IMR-90 (cell line): Measurements from ENCODE around the gene ITGA5. TPM values are rescaled to one million over a fixed set of nuclear protein-coding genes. Genes with fewer than 3 reads are reported as not detected.

Experiments used
- ATAC-seq: fragments of 200-7000 bp; cut with Tn5 transposase; 2 replicates; pipeline ENCODE4 v1.9.1; 2020; ENCODE audit warnings: low read depth, mild to moderate bottlenecking, moderate library complexity
- BruUV-seq: library from RNA; stranded (reverse); fragments of 400-500 nt; replicated peaks from 2 replicates; lab custom pipeline; 2021; lab: Mats Ljungman, UMichigan
- CTCF ChIA-PET: fragments of 300-600 bp; formaldehyde crosslinking; extraction: SDS; loops from one replicate; lab custom pipeline; 2021; ENCODE audit warnings: antibody characterized with exemption; lab: Yijun Ruan, JAX
- POLR2A ChIA-PET: fragments of 300-600 bp; sonication (Branson Sonifier 250); formaldehyde crosslinking; loops from one replicate; lab custom pipeline; 2022; ENCODE audit warnings: antibody characterized with exemption; ENCODE audit not compliant: unreplicated experiment; lab: Charles Lee
- DNase-seq: peaks from one replicate; pipeline ENCODE4 v3.0.0; 2013
- H2AFZ ChIP-seq: replicated peaks from 2 replicates; pipeline ENCODE3; 2013; ENCODE audit warnings: low read length, mild to moderate bottlenecking; ENCODE audit not compliant: poor library complexity
- H2AK5ac ChIP-seq: 2 replicates; pipeline ENCODE4 v1.6.1; 2013; ENCODE audit warnings: low read depth, low read length, inconsistent platforms
- H2AK9ac ChIP-seq: replicated peaks from 2 replicates; pipeline ENCODE3; 2013; ENCODE audit warnings: mild to moderate bottlenecking, low read depth, low read length, moderate library complexity; ENCODE audit not compliant: poor library complexity
- H2BK120ac ChIP-seq: 2 replicates; pipeline ENCODE4 v1.6.1; 2013; ENCODE audit warnings: low read depth, low read length, inconsistent platforms
- H2BK15ac ChIP-seq: 3 replicates; pipeline ENCODE4 v1.6.1; 2013; ENCODE audit warnings: low read depth, low read length, inconsistent platforms
- H2BK20ac ChIP-seq: 2 replicates; pipeline ENCODE4 v1.6.1; 2013; ENCODE audit warnings: low read depth, mild to moderate bottlenecking, inconsistent platforms, low read length, moderate library complexity
- H2BK5ac ChIP-seq: 2 replicates; pipeline ENCODE4 v1.6.1; 2013; ENCODE audit warnings: mild to moderate bottlenecking, low read depth, low read length, inconsistent platforms; ENCODE audit not compliant: poor library complexity, severe bottlenecking
- H3K14ac ChIP-seq: replicated peaks from 2 replicates; pipeline ENCODE4 v1.6.1; 2013; ENCODE audit warnings: low read depth, low read length, inconsistent platforms
- H3K18ac ChIP-seq: 2 replicates; pipeline ENCODE4 v1.6.1; 2013; ENCODE audit warnings: low read depth, low read length, control low read depth
- H3K23ac ChIP-seq: 2 replicates; pipeline ENCODE4 v1.6.1; 2013; ENCODE audit warnings: low read depth, low read length, inconsistent platforms
- H3K27ac ChIP-seq: 2 replicates; pipeline ENCODE4 v1.5.1; 2013; ENCODE audit warnings: mild to moderate bottlenecking, control low read depth, low read length; ENCODE audit not compliant: insufficient read depth
- H3K27me3 ChIP-seq: 2 replicates; pipeline ENCODE4 v1.6.1; 2013; ENCODE audit warnings: low read length; ENCODE audit not compliant: control insufficient read depth, insufficient read depth
- H3K36me3 ChIP-seq: 2 replicates; pipeline ENCODE4 v1.6.1; 2013; ENCODE audit warnings: low read length, mixed read lengths; ENCODE audit not compliant: control insufficient read depth, insufficient read depth
- H3K4ac ChIP-seq: 2 replicates; pipeline ENCODE4 v1.6.1; 2013; ENCODE audit warnings: low read depth, low read length, inconsistent platforms
- H3K4me1 ChIP-seq: 2 replicates; pipeline ENCODE4 v1.6.1; 2013; ENCODE audit warnings: low read length, mixed read lengths; ENCODE audit not compliant: control insufficient read depth, insufficient read depth
- H3K4me2 ChIP-seq: 2 replicates; pipeline ENCODE4 v1.6.1; 2013; ENCODE audit warnings: low read depth, mild to moderate bottlenecking, control low read depth, low read length, moderate library complexity
- H3K4me3 ChIP-seq: 2 replicates; pipeline ENCODE4 v1.5.1; 2013; ENCODE audit warnings: low read depth, mild to moderate bottlenecking, control low read depth, low read length, moderate library complexity; ENCODE audit not compliant: insufficient read depth
- H3K56ac ChIP-seq: 2 replicates; pipeline ENCODE4 v1.6.1; 2013; ENCODE audit warnings: low read length, inconsistent platforms; ENCODE audit not compliant: insufficient read depth; ENCODE audit errors: extremely low read depth
- H3K79me1 ChIP-seq, 2 experiments: 2 replicates each; pipeline ENCODE4 v1.6.1; 2013; ENCODE audit warnings: low read length in 2 of 2, inconsistent platforms in 1 of 2, low read depth in 1 of 2
- H3K9ac ChIP-seq: 2 replicates; pipeline ENCODE4 v1.6.1; 2013; ENCODE audit warnings: low read depth, low read length, control low read depth
- H3K9me1 ChIP-seq: 2 replicates; pipeline ENCODE4 v1.6.1; 2013; ENCODE audit warnings: low read length, inconsistent platforms; ENCODE audit not compliant: insufficient read depth
- H3K9me3 ChIP-seq: 2 replicates; pipeline ENCODE4 v1.6.1; 2013; ENCODE audit warnings: low read length; ENCODE audit not compliant: control insufficient read depth, insufficient read depth
- H4K20me1 ChIP-seq: 2 replicates; pipeline ENCODE4 v1.6.1; 2013; ENCODE audit warnings: low read length, inconsistent platforms; ENCODE audit not compliant: insufficient read depth
- H4K5ac ChIP-seq: 2 replicates; pipeline ENCODE4 v1.6.1; 2013; ENCODE audit warnings: mild to moderate bottlenecking, low read depth, low read length, control low read depth
- H4K8ac ChIP-seq, 2 experiments: 2 replicates each; pipeline ENCODE4 v1.6.1; 2013; ENCODE audit warnings: low read depth in 2 of 2, low read length in 2 of 2, control low read depth in 1 of 2, inconsistent platforms in 1 of 2
- H4K91ac ChIP-seq: 2 replicates; pipeline ENCODE4 v1.6.1; 2013; ENCODE audit warnings: low read depth, low read length, inconsistent platforms; ENCODE audit not compliant: insufficient read depth
- BHLHE40 ChIP-seq: fragments of 150-350 bp; IDR thresholded peaks from 2 replicates; pipeline ENCODE4 v1.6.1; 2016; ENCODE audit warnings: mild to moderate bottlenecking, low read depth, low read length
- CEBPB ChIP-seq: IDR thresholded peaks from 2 replicates; pipeline ENCODE4 v1.6.1; 2012; ENCODE audit warnings: low read depth, low read length, improper control_type of control experiment
- CHD1 ChIP-seq: IDR thresholded peaks from 2 replicates; pipeline ENCODE4 v1.6.1; 2012; ENCODE audit warnings: low read depth, low read length, improper control_type of control experiment
- ELK1 ChIP-seq: fragments of 150-350 bp; IDR thresholded peaks from 2 replicates; pipeline ENCODE4 v1.6.1; 2016; ENCODE audit warnings: low read depth, mild to moderate bottlenecking, low read length, moderate library complexity, borderline replicate concordance
- FOS ChIP-seq: fragments of 150-350 bp; IDR thresholded peaks from 2 replicates; pipeline ENCODE4 v1.6.1; 2016; ENCODE audit warnings: low read depth, low read length
- MAFK ChIP-seq: IDR thresholded peaks from 2 replicates; pipeline ENCODE4 v1.6.1; 2012; ENCODE audit warnings: low read depth, low read length, improper control_type of control experiment
- MAZ ChIP-seq: IDR thresholded peaks from 2 replicates; pipeline ENCODE4 v1.6.1; 2012; ENCODE audit warnings: low read depth, mild to moderate bottlenecking, low read length, improper control_type of control experiment, moderate library complexity, borderline replicate concordance
- MXI1 ChIP-seq: IDR thresholded peaks from 2 replicates; pipeline ENCODE4 v1.6.1; 2012; ENCODE audit warnings: low read depth, mild to moderate bottlenecking, low read length, moderate library complexity, borderline replicate concordance
- NFE2L2 ChIP-seq: fragments of 150-350 bp; IDR thresholded peaks from 2 replicates; pipeline ENCODE4 v1.6.1; 2016; ENCODE audit warnings: low read depth, mild to moderate bottlenecking, low read length
- POLR2A ChIP-seq: IDR thresholded peaks from 2 replicates; pipeline ENCODE4 v1.6.1; 2012; ENCODE audit warnings: mild to moderate bottlenecking, low read depth, low read length
- RCOR1 ChIP-seq: IDR thresholded peaks from 2 replicates; pipeline ENCODE4 v1.6.1; 2012; ENCODE audit warnings: mild to moderate bottlenecking, low read length, improper control_type of control experiment; ENCODE audit not compliant: insufficient replicate concordance
- RFX5 ChIP-seq: IDR thresholded peaks from 2 replicates; pipeline ENCODE4 v1.8.0; 2012; ENCODE audit warnings: low read depth, mild to moderate bottlenecking, low read length, moderate library complexity
- SMC3 ChIP-seq: fragments of 150-350 bp; IDR thresholded peaks from 2 replicates; pipeline ENCODE4 v1.6.1; 2016; ENCODE audit warnings: low read depth, mild to moderate bottlenecking, antibody characterized with exemption, low read length, moderate library complexity
- USF2 ChIP-seq: fragments of 150-350 bp; IDR thresholded peaks from 2 replicates; pipeline ENCODE4 v1.6.1; 2017; ENCODE audit warnings: mild to moderate bottlenecking, antibody characterized with exemption, low read length, low read depth
- WGBS, 2 experiments: methylation state at CpG; one replicate each; pipeline versions ENCODE4 v1.1.5 to v1.1.7; 2013; ENCODE audit warnings: missing lambda C conversion rate in 2 of 2; ENCODE audit not compliant: insufficient read length in 1 of 2; ENCODE audit errors: extremely low coverage in 2 of 2; 5-methylcytosine and 5-hydroxymethylcytosine counted together
- dilution Hi-C: fragments of 300-500 bp; cut with HindIII; formaldehyde crosslinking; loops from one replicate; pipeline ENCODE4 v1.14.3; 2018; ENCODE audit warnings: low sequenced_read_pairs; ENCODE audit not compliant: unreplicated experiment
- in situ Hi-C: fragments of 300-500 bp; cut with MboI; formaldehyde crosslinking; loops from 3 replicates; pipeline ENCODE4 v1.14.3; 2019; ENCODE audit warnings: low sequenced_read_pairs, inconsistent platforms, mixed read lengths
- intact Hi-C: fragments of 100-400 bp; cut with micrococcal nuclease; formaldehyde crosslinking; loops from 2 replicates; pipeline ENCODE4 v1.10.0; 2022
- polyA plus RNA-seq, 3 experiments: library from polyadenylated mRNA; depleted of rRNA; stranded (reverse); fragments of >200 nt; gene quantifications; 2 replicates each; pipeline ENCODE4 v1.2.3, GENCODE V29; 2012; ENCODE audit warnings: low replicate concordance in 1 of 3
- total RNA-seq: library from RNA; depleted of rRNA; stranded (reverse); fragments of >200 nt; gene quantifications from 2 replicates; pipeline ENCODE4 v1.2.3, GENCODE V29; 2012

The ITGA5 gene
- total and polyA plus RNA-seq, 2 of the 4 experiments (the other 2 are of a cell fraction), result 159 to 259 TPM

GRCh38 chr12:54378796-54379397 is 40.2 kb downstream of the ITGA5 start (continued):
- TF ChIP-seq MAZ (no peak), BHLHE40 (no peak)

- no peak overlapping the region for H3K27ac ChIP-seq
- no peak overlapping the region for H4K5ac ChIP-seq
- CTCF ChIA-PET, result interaction anchor here (0.7 to 2.4 kb wide), 2 partner anchors 10 to 21 kb away, joined by 3 to 15 read pairs; no protein-coding TSS in a partner anchor
- intact Hi-C loops (no loop called here), in situ Hi-C loops (loop anchor here (10.0 kb wide), 1 partner anchor 383 kb away; no protein-coding TSS in a partner anchor), dilution Hi-C loops (no loop called here)
- POLR2A ChIA-PET, result interaction anchor here (0.7 kb wide), 1 partner anchor 98 kb away, joined by 3 read pairs; the partner anchor contains the start of gene CBX5
- ATAC-seq (no peak), DNase-seq (no peak)
- H3K14ac ChIP-seq, result peak overlapping the region; percentile 60; the same call in 1 of the 2 replicates
- H3K56ac ChIP-seq, result no peak overlapping the region
- no peak overlapping the region; a peak in 1 of 4 replicates for H4K8ac ChIP-seq
- BruUV-seq, result no TSS peak
- no peaks in the 10 kb centered on the region for H3K27me3 ChIP-seq
- H2BK20ac ChIP-seq, result no peak overlapping the region
- no peaks in the 10 kb centered on the region; the same call in 1 of the 2 replicates for H3K9me1 ChIP-seq
- no peak overlapping the region for H3K9ac ChIP-seq
- H3K36me3 ChIP-seq, result peaks cover 1% of the 10 kb centered on the region; the same call in 1 of the 2 replicates
- no peak overlapping the region for H2AK9ac ChIP-seq
- H2AFZ ChIP-seq, result no peak overlapping the region
- no peak overlapping the region for H3K4me3 ChIP-seq
- WGBS, 2 experiments, result no CpG with 5 or more reads among the region's 6 CpGs
- H3K4me1 ChIP-seq, result peaks cover 4% of the 10 kb centered on the region; the same call in 1 of the 2 replicates
- no peak overlapping the region for H3K18ac ChIP-seq
- no peak overlapping the region for H4K91ac ChIP-seq
- H3K4me2 ChIP-seq, result peak overlapping the region; percentile 97; the same call in 1 of the 2 replicates
- no peaks in the 10 kb centered on the region for H3K9me3 ChIP-seq
- no peak overlapping the region for H3K4ac ChIP-seq
- no peak overlapping the region for H2BK120ac ChIP-seq
- no peak overlapping the region for H2BK15ac ChIP-seq
- no peak overlapping the region for H2BK5ac ChIP-seq
- H2AK5ac ChIP-seq, result peak overlapping the region; percentile 83
- no peak overlapping the region for H3K23ac ChIP-seq
- H3K79me1 ChIP-seq, result peaks cover 0 to 6% of the 10 kb centered on the region in 2 experiments; a peak in 1 of 4 replicates
- peaks cover 4% of the 10 kb centered on the region; the same call in 1 of the 2 replicates for H4K20me1 ChIP-seq
- TF ChIP-seq FOS, result no peak
- no peak for TF ChIP-seq RFX5
- TF ChIP-seq MAFK, result no peak
- no peak for TF ChIP-seq POLR2A
- TF ChIP-seq MXI1, result no peak
- no peak for TF ChIP-seq CHD1
- no peak for TF ChIP-seq RCOR1
- TF ChIP-seq MAZ, result no peak
- no peak for TF ChIP-seq CEBPB
- TF ChIP-seq SMC3, result no peak
- no peak for TF ChIP-seq USF2
- TF ChIP-seq NFE2L2, result no peak
- no peak for TF ChIP-seq ELK1
Measured at GRCh38 chr12:54377797-54378515, 41.1 kb downstream of the ITGA5 start.
